H9 (cell line): ENCODE results near the gene DHPS. TPM values are rescaled to one million over a fixed set of nuclear protein-coding genes. Genes with fewer than 3 reads are reported as not detected.

ENCODE experiments used
- DNase-seq: peaks from one replicate; pipeline ENCODE4 v3.0.0-alpha.2; 2017
- H2AFZ ChIP-seq: one replicate; pipeline ENCODE4 v1.6.1; 2013; ENCODE audit warnings: mild to moderate bottlenecking, low read length, control low read depth, moderate library complexity
- H2AK5ac ChIP-seq: 2 replicates; pipeline ENCODE4 v1.6.1; 2013; ENCODE audit warnings: low read length, control low read depth, mixed read lengths; ENCODE audit not compliant: insufficient read length
- H2BK120ac ChIP-seq: one replicate; pipeline ENCODE4 v1.6.1; 2013; ENCODE audit warnings: low read depth, mild to moderate bottlenecking, low read length, control low read depth, inconsistent platforms; ENCODE audit not compliant: poor library complexity, severe bottlenecking
- H2BK12ac ChIP-seq: 2 replicates; pipeline ENCODE4 v1.6.1; 2013; ENCODE audit warnings: low read length, control low read depth, mixed read lengths, low read depth; ENCODE audit not compliant: insufficient read length
- H2BK15ac ChIP-seq: 2 replicates; pipeline ENCODE4 v1.6.1; 2013; ENCODE audit warnings: low read depth, low read length, control low read depth
- H2BK20ac ChIP-seq: one replicate; pipeline ENCODE4 v1.6.1; 2013; ENCODE audit warnings: low read depth, mild to moderate bottlenecking, low read length, control low read depth, inconsistent platforms; ENCODE audit not compliant: poor library complexity, severe bottlenecking
- H2BK5ac ChIP-seq: 2 replicates; pipeline ENCODE4 v1.6.1; 2013; ENCODE audit warnings: low read length, control low read depth, mixed read lengths; ENCODE audit not compliant: insufficient read length
- H3K14ac ChIP-seq: 2 replicates; pipeline ENCODE4 v1.6.1; 2013; ENCODE audit warnings: low read length, control low read depth; ENCODE audit not compliant: insufficient read depth
- H3K18ac ChIP-seq: 2 replicates; pipeline ENCODE4 v1.6.1; 2013; ENCODE audit warnings: low read depth, mild to moderate bottlenecking, mixed read lengths, low read length, control low read depth; ENCODE audit not compliant: insufficient read length
- H3K23ac ChIP-seq: 2 replicates; pipeline ENCODE4 v1.6.1; 2013; ENCODE audit warnings: low read length, control low read depth, mixed read lengths, low read depth; ENCODE audit not compliant: insufficient read length
- H3K23me2 ChIP-seq: 2 replicates; pipeline ENCODE4 v1.6.1; 2013; ENCODE audit warnings: low read depth, mild to moderate bottlenecking, mixed read lengths, low read length, control low read depth; ENCODE audit not compliant: insufficient read length, poor library complexity, severe bottlenecking
- H3K27ac ChIP-seq: 2 replicates; pipeline ENCODE4 v1.5.1; 2013; ENCODE audit warnings: low read length, control low read depth, mixed read lengths, low read depth; ENCODE audit not compliant: insufficient read length
- H3K27me3 ChIP-seq: 2 replicates; pipeline ENCODE4 v1.6.1; 2013; ENCODE audit warnings: low read length, control low read depth, inconsistent platforms; ENCODE audit not compliant: insufficient read depth
- H3K4ac ChIP-seq: 2 replicates; pipeline ENCODE4 v1.6.1; 2013; ENCODE audit warnings: low read depth, mild to moderate bottlenecking, control low read depth, inconsistent platforms, low read length, moderate library complexity
- H3K4me1 ChIP-seq: 2 replicates; pipeline ENCODE4 v1.6.1; 2013; ENCODE audit warnings: low read length, control low read depth, inconsistent platforms; ENCODE audit not compliant: insufficient read depth
- H3K4me2 ChIP-seq: 2 replicates; pipeline ENCODE4 v1.6.1; 2013; ENCODE audit warnings: low read length, control low read depth, mixed read lengths; ENCODE audit not compliant: insufficient read length, insufficient read depth
- H3K56ac ChIP-seq: 2 replicates; pipeline ENCODE4 v1.6.1; 2013; ENCODE audit warnings: low read depth, mild to moderate bottlenecking, mixed read lengths, low read length, control low read depth; ENCODE audit not compliant: insufficient read length
- H3K79me1 ChIP-seq: 2 replicates; pipeline ENCODE4 v1.6.1; 2013; ENCODE audit warnings: low read depth, mild to moderate bottlenecking, moderate library complexity, low read length, control low read depth, inconsistent platforms; ENCODE audit not compliant: insufficient read depth, poor library complexity, severe bottlenecking
- H3K79me2 ChIP-seq: 2 replicates; pipeline ENCODE4 v1.6.1; 2013; ENCODE audit warnings: low read length, control low read depth, inconsistent platforms; ENCODE audit not compliant: insufficient read depth
- H3K9ac ChIP-seq: 2 replicates; pipeline ENCODE4 v1.6.1; 2013; ENCODE audit warnings: low read length, control low read depth, mixed read lengths; ENCODE audit not compliant: insufficient read length; ENCODE audit errors: extremely low read depth
- H3K9me3 ChIP-seq: one replicate; pipeline ENCODE4 v1.6.1; 2013; ENCODE audit warnings: low read depth, low read length, inconsistent platforms; ENCODE audit not compliant: control insufficient read depth
- H3T11ph ChIP-seq: one replicate; pipeline ENCODE4 v1.6.1; 2013; ENCODE audit warnings: mild to moderate bottlenecking, low read length, control low read depth, inconsistent platforms
- H4K20me1 ChIP-seq: one replicate; pipeline ENCODE4 v1.6.1; 2013; ENCODE audit not compliant: control insufficient read depth, insufficient read length, insufficient read depth
- H4K5ac ChIP-seq: 2 replicates; pipeline ENCODE4 v1.6.1; 2013; ENCODE audit warnings: low read depth, mild to moderate bottlenecking, mixed read lengths, low read length, control low read depth; ENCODE audit not compliant: insufficient read length
- H4K8ac ChIP-seq: replicated peaks from 2 replicates; pipeline ENCODE4 v1.6.1; 2013; ENCODE audit warnings: low read length, control low read depth, mixed read lengths, low read depth; ENCODE audit not compliant: insufficient read length
- H4K91ac ChIP-seq: 2 replicates; pipeline ENCODE4 v1.6.1; 2013; ENCODE audit warnings: low read depth, mild to moderate bottlenecking, moderate library complexity, mixed read lengths, low read length, control low read depth; ENCODE audit not compliant: insufficient read length
- H3K27ac Mint-ChIP-seq, 3 experiments: 2 replicates in 2 of 3; 3 replicates in 1 of 3; pipeline ENCODE4 v1.8.0; 2020 to 2021; ENCODE audit warnings: mixed read lengths in 3 of 3, mild to moderate bottlenecking in 1 of 3, moderate library complexity in 1 of 3
- H3K27me3 Mint-ChIP-seq: 2 replicates; pipeline ENCODE4 v1.8.0; 2021; ENCODE audit warnings: low read depth, mild to moderate bottlenecking, moderate library complexity, mixed read lengths
- H3K36me3 Mint-ChIP-seq, 3 experiments: 2 replicates in 2 of 3; 3 replicates in 1 of 3; pipeline ENCODE4 v1.8.0; 2020 to 2021; ENCODE audit warnings: low read depth in 3 of 3, mixed read lengths in 3 of 3; ENCODE audit not compliant: insufficient read depth in 1 of 3
- H3K4me1 Mint-ChIP-seq, 2 experiments: 2 replicates each; pipeline ENCODE4 v1.8.0; 2020; ENCODE audit warnings: mixed read lengths in 2 of 2
- H3K4me3 Mint-ChIP-seq, 2 experiments: 2 replicates in 1 of 2; 3 replicates in 1 of 2; pipeline ENCODE4 v1.8.0; 2020 to 2021; ENCODE audit warnings: mild to moderate bottlenecking in 2 of 2, mixed read lengths in 2 of 2, moderate library complexity in 1 of 2
- H3K9me3 Mint-ChIP-seq, 2 experiments: 2 replicates in 1 of 2; 3 replicates in 1 of 2; pipeline ENCODE4 v1.8.0; 2020; ENCODE audit warnings: mild to moderate bottlenecking in 2 of 2, mixed read lengths in 2 of 2, moderate library complexity in 1 of 2
- CTCF ChIP-seq: fragments of 200-600 bp; sonication (generic); conservative IDR thresholded peaks from 3 replicates; pipeline ENCODE4 v1.8.0; 2021; ENCODE audit warnings: antibody characterized with exemption, mild to moderate bottlenecking
- WGBS: extraction: QIAGEN DNeasy Blood & Tissue Kit; methylation state at CpG from one replicate; pipeline ENCODE4 v1.1.7; 2013; ENCODE audit warnings: missing lambda C conversion rate, low lambda C conversion rate, mixed read lengths; ENCODE audit not compliant: insufficient read length; ENCODE audit errors: extremely low coverage; 5-methylcytosine and 5-hydroxymethylcytosine counted together
- total RNA-seq: library from RNA; stranded (reverse); gene quantifications from 2 replicates; pipeline ENCODE4 v1.2.1, GENCODE V29; 2021

DHPS gene
- total RNA-seq, 1 experiment from 2014 or later: 94.9 TPM

DNA sequence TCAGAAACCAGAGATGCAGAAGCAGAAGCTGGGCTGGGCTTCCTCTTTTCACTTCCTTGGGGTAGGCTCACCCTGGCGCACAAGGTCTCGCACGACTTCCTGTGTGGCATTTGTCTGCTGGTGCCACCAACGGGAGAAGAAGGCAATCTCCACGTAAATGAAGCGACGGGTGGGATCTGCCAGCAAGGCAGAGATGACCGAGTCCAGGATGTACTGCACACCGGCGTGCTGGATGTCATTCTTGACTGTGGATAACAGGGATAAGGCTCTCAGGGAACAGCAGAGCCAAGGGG is 16.5 kb downstream of the DHPS start:
- H3K14ac ChIP-seq: no peak overlapping the region
- H4K20me1 ChIP-seq: no peaks in the 10 kb centered on the region
- H3K4me1 ChIP-seq: no peaks in the 10 kb centered on the region
- no CpG with 5 or more reads among the region's 10 CpGs for WGBS
- no peak overlapping the region for H2BK15ac ChIP-seq
- no peak overlapping the region for H4K5ac ChIP-seq
- H2BK20ac ChIP-seq: no peak overlapping the region
- peaks cover 3 to 34% (median 31%) of the 10 kb centered on the region in 3 experiments; a peak in 6 of 7 replicates for H3K36me3 Mint-ChIP-seq
- no peak overlapping the region for H3K23ac ChIP-seq
- H3K9me3 ChIP-seq: no peaks in the 10 kb centered on the region
- peaks cover 0 to 1% of the 10 kb centered on the region in 2 experiments; a peak in 2 of 5 replicates for H3K9me3 Mint-ChIP-seq
- H3K4me1 Mint-ChIP-seq: peaks cover 24 to 41% of the 10 kb centered on the region in 2 experiments
- H3K4me2 ChIP-seq: no peak overlapping the region
- H4K8ac ChIP-seq: no peak overlapping the region
- no peak overlapping the region for H3K56ac ChIP-seq
- no peak overlapping the region for H3K27ac ChIP-seq
- no peak for TF ChIP-seq CTCF
- H3T11ph ChIP-seq: no peak overlapping the region
- peaks cover 2% of the 10 kb centered on the region for H3K27me3 Mint-ChIP-seq
- H3K4ac ChIP-seq: no peak overlapping the region
- no peak overlapping the region for H2BK120ac ChIP-seq
- no peak overlapping the region for H2AK5ac ChIP-seq
- no peaks in the 10 kb centered on the region for H3K79me2 ChIP-seq
- no peak overlapping the region for H3K27ac Mint-ChIP-seq
- H3K9ac ChIP-seq: no peak overlapping the region
- no peak overlapping the region for H2BK5ac ChIP-seq
- peaks cover 23% of the 10 kb centered on the region for H3K23me2 ChIP-seq
- no peak overlapping the region for H4K91ac ChIP-seq
- no peaks in the 10 kb centered on the region for H3K79me1 ChIP-seq
- H3K27me3 ChIP-seq: no peaks in the 10 kb centered on the region
- no peak overlapping the region for H2BK12ac ChIP-seq
- H2AFZ ChIP-seq: no peak overlapping the region
- no peak overlapping the region for H3K18ac ChIP-seq
- H3K4me3 Mint-ChIP-seq: peak overlapping the region; percentile 37 to 93; a peak in 4 of 5 replicates
- no peak for DNase-seq
